GM10266 (cell line): ENCODE data around the gene CDC27.
"Not testable (repeated sequence)": the region's sequence is repeated elsewhere in the genome, so short reads cannot be mapped to it uniquely, and the experiment has no call there.

Source experiments
- DNase-seq: peaks from one replicate; pipeline ENCODE4 v3.0.0; 2012; ENCODE audit errors: extremely low spot score
- CTCF ChIP-seq: IDR thresholded peaks from 2 replicates; pipeline ENCODE4 v1.5.1; 2012; ENCODE audit warnings: mild to moderate bottlenecking, low read depth; ENCODE audit not compliant: control insufficient read depth, insufficient read depth; ENCODE audit errors: missing control alignments

CDC27 gene

DNA sequence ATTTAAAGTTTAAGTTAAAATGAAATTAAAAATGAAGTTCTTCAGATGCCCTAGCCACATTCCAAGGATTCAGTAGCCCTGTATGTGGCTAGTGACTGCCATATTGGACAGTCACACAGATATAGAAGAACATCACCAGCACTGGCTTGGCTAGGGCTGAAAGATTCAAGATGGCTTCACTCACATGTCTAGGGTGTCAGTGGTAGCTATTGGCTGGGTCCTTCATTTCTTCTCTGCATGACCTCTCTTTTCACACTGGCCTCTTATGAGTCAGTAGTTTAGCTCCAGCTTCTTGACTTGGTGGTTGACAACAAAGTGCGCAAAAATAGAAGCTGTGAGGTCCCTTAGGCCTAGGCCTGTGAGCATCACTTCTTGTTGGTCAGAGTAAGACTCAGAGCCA, 1.7 kb upstream of the CDC27 start:
- TF ChIP-seq CTCF, result no peak
- no peak for DNase-seq

DNA sequence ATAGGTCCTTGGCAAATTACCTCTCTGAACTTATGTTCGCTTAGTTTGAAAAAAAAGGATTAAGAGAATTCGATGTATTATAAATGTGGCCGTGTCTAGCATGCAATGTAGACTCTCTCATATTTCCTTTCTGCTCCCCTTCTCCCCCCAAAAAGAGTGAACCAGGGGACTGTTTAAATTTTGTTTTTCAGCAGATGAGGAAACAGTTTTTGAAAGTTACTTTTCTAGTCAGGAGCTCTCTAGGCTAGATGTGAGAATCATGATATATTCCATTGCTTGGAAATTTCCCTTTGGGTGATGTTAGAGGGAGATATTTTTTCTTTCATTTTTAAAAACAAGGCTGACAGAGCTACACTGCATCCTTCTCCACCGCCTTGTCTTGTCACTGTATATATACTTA, 1.1 kb upstream of the CDC27 start:
- DNase-seq, result no peak
- TF ChIP-seq CTCF, result no peak

DNA sequence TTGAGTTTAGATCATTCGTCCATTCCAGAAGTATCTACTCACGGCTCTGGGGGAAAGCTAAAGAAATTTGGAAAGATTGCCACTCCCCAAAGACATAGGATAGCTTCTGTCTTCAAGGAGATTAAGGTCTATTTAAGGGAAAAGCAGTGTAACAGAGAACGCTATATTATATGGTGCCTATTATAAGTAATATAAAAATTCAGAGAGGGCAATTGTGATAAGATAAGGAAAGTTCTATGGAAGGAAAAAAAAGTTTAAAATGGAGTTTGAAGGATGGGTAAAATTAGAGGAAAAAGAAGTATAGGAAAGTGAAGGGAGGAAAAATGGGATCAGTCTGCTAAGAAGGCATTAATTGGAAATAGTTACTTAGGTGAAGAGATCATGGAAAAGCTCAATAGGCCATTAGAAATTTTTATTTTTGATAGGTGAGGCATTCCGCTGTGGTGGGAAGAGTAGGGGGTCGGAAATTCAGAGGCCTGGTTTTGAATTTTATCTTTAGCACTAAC, 690 bp upstream of the CDC27 start:
- no peak for TF ChIP-seq CTCF
- DNase-seq, result no peak

DNA sequence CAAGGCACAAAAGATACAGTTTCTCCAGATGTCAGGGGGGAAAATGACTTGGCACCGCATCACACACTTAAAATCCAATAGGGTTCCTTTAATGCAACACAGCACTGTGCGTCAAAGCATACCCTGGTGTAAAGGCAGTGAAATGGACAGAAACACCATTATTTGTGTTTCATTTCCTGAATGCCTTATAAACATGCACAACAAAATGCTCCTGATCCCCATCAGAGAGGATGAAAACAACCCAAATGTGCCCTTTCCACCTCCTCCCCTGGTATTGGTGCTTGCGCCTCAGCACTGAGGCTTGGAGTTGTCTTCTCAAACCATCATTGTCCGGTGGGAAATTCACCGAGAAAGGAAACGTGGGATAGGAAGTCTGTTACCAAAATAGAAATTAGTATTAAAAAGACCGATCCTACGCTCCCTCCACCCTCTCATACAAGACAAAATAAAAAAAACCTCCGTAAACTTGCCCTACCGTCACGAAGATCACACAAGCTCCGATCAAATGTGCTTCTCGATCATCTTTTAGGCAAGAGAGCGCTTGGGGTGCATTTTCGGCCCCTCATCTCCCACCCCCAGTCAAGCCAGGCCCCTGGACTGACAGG, 722 bp downstream of the CDC27 start:
- no peak for TF ChIP-seq CTCF
- no peak for DNase-seq

DNA sequence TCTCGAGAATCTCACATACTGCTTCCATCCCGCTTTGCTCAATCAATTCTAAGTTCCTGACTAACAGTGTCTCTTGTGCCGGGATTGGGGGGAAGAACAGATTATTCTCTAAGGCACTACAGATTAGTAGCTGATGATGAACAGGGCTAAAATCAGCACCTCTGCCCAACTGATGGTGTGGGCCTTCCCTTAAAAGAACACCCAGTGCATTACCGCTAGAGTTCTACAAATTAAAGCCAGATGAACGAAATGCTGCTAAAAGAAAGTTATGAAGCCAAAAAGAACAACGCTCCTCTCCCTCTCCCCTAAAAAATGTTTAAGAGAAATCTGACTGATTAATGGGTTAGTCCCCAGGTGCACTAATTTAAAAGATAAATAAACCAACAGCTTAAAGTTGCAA, 4.4 kb downstream of the CDC27 start:
- TF ChIP-seq CTCF, result no peak
- no peak for DNase-seq

DNA sequence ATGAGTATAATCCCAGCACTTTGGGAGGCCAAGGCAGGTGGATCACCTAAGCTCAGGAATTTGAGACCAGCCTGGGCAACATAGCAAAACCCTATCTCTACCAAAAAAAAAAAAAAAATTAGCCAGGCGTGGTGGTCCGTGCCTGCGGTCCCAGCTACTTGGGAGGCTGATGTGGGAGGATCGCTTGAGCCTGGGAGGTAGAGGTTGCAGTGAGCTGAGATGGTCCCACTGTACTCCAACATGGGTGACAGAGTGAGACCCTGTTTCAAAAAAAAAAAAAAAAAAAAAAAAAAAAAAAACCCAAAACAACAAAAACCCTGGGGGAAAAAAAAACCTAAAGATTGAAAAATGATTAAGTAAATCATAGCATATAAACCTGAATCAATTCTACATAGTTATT, 8.1 kb downstream of the CDC27 start:
- DNase-seq, result not testable (repeated sequence)

DNA sequence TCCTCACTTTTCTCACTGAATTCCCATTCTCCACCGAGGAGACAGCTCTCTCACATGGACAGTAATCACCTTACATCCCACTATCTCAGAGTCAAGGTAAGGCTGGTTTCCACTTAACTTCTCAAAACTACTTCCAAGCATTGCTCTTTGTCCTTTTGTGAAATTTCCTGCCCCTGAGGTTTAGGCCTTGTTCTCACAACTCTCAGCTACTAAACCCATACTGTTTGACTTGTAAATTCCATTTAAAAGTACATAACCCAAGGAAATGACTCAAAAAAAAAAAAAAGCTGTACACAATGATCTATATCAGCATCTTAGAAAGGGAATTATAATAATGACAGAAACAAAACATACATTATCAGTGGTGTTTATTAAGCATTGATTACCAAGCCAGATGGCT, 8.8 kb downstream of the CDC27 start:
- TF ChIP-seq CTCF, result no peak
- DNase-seq, result no peak

- no peak for DNase-seq
- TF ChIP-seq CTCF, result no peak
These were observed 10.0 kb downstream of the CDC27 start for GRCh38 chr17:47179141-47179540.
